RWPE1 (cell line): ENCODE results near the gene HSPA12A.

Experiments
- CTCF ChIA-PET: fragments of 350-600 bp; sonication (Branson Sonifier 250); formaldehyde crosslinking; extraction: SDS; loops from one replicate; lab custom pipeline; 2021; lab: Yijun Ruan, JAX
- POLR2A ChIA-PET: fragments of 400-600 bp; formaldehyde crosslinking; extraction: SDS; loops from one replicate; lab custom pipeline; 2020; ENCODE audit warnings: antibody characterized with exemption; ENCODE audit not compliant: low non-redundant PET; lab: Yijun Ruan, JAX
- DNase-seq: peaks from one replicate; pipeline ENCODE4 v3.0.0; 2012; ENCODE audit warnings: low spot score
- H3K27ac ChIP-seq: fragments of 450-650 bp; 2 replicates; pipeline ENCODE4 v1.5.1; 2017
- CTCF ChIP-seq: fragments of 450-650 bp; conservative IDR thresholded peaks from 2 replicates; pipeline ENCODE4 v1.5.1; 2017; ENCODE audit warnings: low read depth, mild to moderate bottlenecking

The HSPA12A gene

GRCh38 chr10:116654816-116655215 lies 87.5 kb downstream of the HSPA12A start:
- TF ChIP-seq CTCF: no peak
- no peak for DNase-seq
- ChIA-PET CTCF (interaction anchor here (0.6 to 1.3 kb wide), 5 partner anchors 8 to 512 kb away, joined by 3 to 6 read pairs (median 5); no protein-coding TSS in a partner anchor), POLR2A (no interaction called here)
- no peak overlapping the region for H3K27ac ChIP-seq

GRCh38 chr10:116653885-116654284 lies 88.5 kb downstream of the HSPA12A start:
- no peak for TF ChIP-seq CTCF
- ChIA-PET POLR2A (no interaction called here), CTCF (interaction anchor here (0.6 kb wide), 1 partner anchor 64 kb away, joined by 3 read pairs; no protein-coding TSS in a partner anchor)
- DNase-seq: no peak
- no peak overlapping the region for H3K27ac ChIP-seq

GRCh38 chr10:116648903-116649302 lies 93.5 kb downstream of the HSPA12A start:
- no peak overlapping the region for H3K27ac ChIP-seq
- DNase-seq: no peak
- POLR2A ChIA-PET: no interaction called here
- TF ChIP-seq CTCF: no peak
- CTCF ChIA-PET: interaction anchor here (0.7 kb wide), 1 partner anchor 22 kb away, joined by 4 read pairs; no protein-coding TSS in a partner anchor

- DNase-seq: no peak
- no peak for TF ChIP-seq CTCF
- ChIA-PET POLR2A (no interaction called here), CTCF (no interaction called here)
- H3K27ac ChIP-seq: no peak overlapping the region
These were observed 95.9 kb downstream of the HSPA12A start for GRCh38 chr10:116646502-116646901.

- CTCF ChIA-PET: interaction anchor here (1.0 kb wide), 1 partner anchor 10 kb away, joined by 3 read pairs; no protein-coding TSS in a partner anchor
- POLR2A ChIA-PET: no interaction called here
- TF ChIP-seq CTCF: no peak
- no peak overlapping the region for H3K27ac ChIP-seq
- DNase-seq: no peak
These were observed 104.5 kb downstream of the HSPA12A start for GRCh38 chr10:116637830-116638229.

- no peak for TF ChIP-seq CTCF
- DNase-seq: no peak
- no peak overlapping the region for H3K27ac ChIP-seq
- POLR2A ChIA-PET: no interaction called here
- CTCF ChIA-PET: no interaction called here
These were observed 105.4 kb downstream of the HSPA12A start for GRCh38 chr10:116636976-116637375.
